GM18511 (cell line): ENCODE data around the gene ATAT1.
"Not testable (repeated sequence)": the region's sequence is repeated elsewhere in the genome, so short reads cannot be mapped to it uniquely, and the experiment has no call there.

Experiments
- ATAC-seq: cut with Tn5 transposase; IDR thresholded peaks from one replicate; pipeline ENCODE4 v1.9.1; 2021; ENCODE audit warnings: mild to moderate bottlenecking, moderate library complexity; ENCODE audit not compliant: unreplicated experiment

ATAT1 gene

DNA sequence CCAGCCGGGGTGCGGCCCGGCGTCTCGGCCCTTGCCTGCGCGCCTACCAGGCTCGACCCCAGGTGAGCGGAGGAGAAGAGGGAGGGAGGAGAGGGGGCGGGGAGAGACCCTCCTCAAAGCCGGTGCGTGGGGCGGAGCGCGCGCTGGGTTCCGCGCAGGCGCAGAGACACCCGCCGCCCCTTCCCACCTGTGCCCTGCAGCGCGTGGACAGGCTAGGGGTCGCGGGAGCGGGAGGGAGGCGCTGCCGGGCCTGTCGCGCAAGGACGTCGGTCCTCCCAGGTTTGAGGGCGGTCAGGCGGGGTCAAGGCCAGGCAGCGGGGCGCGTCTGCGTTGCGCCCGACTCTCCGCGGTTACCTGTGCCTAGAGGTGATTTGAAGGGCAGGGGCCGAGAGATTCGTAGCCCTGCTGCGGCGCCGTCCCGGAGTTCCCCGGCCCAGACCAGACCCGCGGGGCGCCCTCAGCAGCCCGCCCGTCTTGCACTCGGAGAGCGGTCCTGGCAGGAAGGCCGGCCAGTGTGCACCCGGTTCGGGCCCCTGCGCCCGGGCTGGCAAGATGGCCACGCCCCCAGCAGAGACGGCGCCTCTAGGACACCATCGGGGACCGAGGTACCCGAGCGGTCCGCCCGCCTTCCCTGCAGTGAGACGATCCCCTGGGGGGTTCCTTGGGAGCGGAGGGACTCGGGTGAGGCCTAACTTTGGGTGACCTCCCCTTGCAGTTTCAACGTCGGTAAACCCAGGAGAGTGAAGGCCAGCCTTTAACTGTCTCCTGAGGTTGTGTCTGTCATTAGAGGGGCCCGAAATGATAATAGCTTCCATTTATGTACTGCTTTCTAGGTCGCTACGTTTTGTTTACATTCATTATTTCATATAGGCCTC is 20.8 kb downstream of the ATAT1 start:
- ATAC-seq: peak; percentile 74

- no peak for ATAC-seq
Observed at GRCh38 chr6:30651143-30651542, 24.5 kb downstream of the ATAT1 start.

- no peak for ATAC-seq
Observed at GRCh38 chr6:30654798-30655742, 28.4 kb downstream of the ATAT1 start.

GRCh38 chr6:30655743-30656094 is 29.0 kb downstream of the ATAT1 start:
- no peak for ATAC-seq

- ATAC-seq: no peak
Observed at GRCh38 chr6:30656513-30656912, 29.8 kb downstream of the ATAT1 start.

DNA sequence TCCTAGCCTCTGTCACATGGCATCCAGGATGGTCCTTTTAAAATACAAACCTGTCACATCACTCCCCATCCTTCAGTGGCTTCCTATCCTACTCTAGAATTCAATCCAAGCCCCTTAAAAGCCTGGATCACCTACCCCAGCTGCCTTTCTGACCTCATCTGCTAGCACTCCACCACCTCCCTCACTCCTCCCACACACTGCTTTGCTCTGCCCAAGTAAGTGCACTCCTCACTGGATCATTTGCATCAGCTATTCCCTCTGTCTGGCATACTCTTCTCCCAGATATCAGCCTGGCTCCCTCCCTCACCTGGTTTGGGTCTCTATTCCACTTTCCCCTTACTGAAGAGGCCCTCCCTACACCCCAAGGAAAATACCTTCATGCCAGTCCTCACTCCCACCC is 30.8 kb downstream of the ATAT1 start:
- no peak for ATAC-seq

GRCh38 chr6:30657922-30658321 is 31.2 kb downstream of the ATAT1 start:
- ATAC-seq: not testable (repeated sequence)

DNA sequence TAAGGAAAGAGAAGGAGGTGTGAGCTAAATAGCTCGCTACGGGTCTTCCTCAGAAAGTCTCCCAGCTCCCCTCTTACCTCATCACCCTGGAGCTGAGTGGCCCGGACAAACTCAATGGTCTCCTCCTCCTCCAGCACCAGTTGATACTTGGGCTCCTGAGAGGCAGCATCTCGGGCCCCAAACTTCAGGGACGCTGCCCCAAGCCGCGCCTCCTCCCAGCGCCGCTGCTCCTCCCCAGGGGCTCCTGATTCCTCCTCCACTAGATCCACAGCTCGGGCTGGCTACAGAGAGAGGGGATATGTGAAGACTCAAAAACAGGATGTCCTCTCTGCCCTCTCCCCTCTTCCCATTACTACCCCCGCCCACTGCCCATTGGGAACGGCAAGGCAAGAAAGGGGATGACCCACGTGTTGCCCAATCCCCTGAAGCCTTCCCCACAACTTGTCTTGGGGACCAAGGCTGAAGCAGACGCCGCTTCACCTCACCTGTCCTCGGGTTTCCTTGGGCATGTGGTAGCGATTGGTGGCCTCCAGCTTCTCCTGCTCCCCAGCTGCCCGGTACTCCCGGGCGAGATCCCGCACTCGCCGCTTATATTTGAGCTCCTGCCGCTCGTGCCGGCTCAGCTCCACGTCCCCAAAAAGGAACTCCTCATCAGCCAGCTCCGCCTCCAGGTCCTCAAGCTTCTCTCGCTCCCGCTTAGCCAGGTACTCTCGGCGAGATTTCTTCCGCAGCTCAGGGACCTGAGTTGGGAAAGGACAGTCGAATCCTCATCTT is 38.5 kb downstream of the ATAT1 start:
- no peak for ATAC-seq

GRCh38 chr6:30666300-30666699 is 39.6 kb downstream of the ATAT1 start:
- ATAC-seq: not testable (repeated sequence)

DNA sequence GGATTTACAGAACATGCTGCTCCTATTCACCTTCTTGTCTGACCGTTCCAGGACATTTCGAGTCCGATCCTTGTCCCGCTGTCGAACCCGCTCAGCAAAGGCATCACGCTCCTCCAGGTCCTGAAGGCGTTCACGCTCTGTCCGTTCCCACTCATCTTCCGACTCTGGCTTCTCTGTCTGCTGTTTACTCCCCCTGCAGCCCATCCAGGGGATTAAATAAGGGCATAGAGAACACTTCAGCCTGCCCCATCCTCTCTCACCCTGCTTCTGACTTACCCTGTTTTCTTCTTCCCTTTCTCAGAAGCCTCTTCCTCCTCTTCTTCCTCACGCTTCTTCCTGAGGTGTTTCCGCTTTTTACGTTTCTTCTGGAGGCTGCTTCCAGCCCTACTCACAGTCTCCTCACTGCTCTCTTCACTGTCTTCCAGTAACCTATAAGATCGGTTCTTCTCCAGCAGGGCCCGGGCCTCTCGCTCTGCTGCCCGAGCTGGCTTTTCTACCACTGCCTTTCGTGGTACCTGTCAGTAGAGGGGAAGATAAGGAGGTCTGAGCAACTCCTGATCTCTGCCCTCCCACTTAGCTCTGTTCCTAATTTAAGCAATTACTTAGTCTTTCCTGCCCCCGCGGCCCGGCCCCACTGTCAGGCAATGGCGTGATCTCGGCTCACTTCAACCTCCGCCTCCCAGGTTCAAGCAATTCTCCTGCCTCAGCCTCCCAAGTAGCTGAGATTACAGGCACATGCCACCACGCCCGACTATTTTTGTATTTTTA is 44.3 kb downstream of the ATAT1 start:
- no peak for ATAC-seq

DNA sequence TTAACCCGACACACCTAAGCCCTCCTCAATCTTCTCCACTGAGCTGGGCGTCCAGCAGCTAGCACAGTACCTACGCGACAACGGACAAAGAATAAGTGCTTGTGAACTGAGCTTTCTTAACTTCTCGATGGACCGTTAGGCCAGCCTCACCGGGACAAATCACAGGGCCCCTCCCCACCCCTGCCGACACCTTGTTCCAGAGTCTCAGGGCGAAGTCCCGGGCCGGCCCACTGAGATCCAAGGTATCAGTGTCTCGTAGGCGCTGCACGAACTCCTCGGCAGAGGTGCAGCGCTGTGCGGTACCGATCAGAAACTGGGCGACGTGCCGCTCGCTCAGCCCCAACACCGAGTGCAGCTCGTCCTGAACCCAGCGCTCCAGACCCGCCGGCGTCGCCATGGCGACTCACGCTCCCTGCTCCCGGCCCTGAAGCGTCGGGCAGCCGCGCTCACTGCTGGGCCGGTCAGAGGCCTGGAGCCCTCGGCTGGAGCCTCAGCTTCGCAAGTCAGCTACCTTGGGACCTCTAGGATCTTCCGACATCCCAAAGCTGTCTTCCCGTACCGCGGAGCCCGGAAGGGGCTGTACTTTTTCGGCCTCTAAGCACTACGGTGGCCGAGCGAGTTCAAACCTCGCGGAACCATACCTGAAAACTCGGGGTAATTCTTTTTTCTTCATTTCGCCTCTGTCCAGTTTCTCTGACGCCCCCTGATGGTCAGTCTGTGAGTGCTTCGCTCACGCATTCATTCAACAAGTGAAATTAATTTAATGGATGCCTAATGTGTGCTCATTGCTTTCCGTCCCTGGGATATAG is 46.0 kb downstream of the ATAT1 start, which contains the start of gene DHX16:
Gene DHX16 (minus strand): TSS at position 562 of the 809 bp plus-strand sequence. CDS start 165 bp downstream, at position 397.
- peak; percentile 66 for ATAC-seq

GRCh38 chr6:30676660-30677285 is 50.1 kb downstream of the ATAT1 start:
- no peak for ATAC-seq

GRCh38 chr6:30678964-30679726 is 52.5 kb downstream of the ATAT1 start:
- ATAC-seq: no peak

- no peak for ATAC-seq
Observed at GRCh38 chr6:30679765-30680535, 53.3 kb downstream of the ATAT1 start.

DNA sequence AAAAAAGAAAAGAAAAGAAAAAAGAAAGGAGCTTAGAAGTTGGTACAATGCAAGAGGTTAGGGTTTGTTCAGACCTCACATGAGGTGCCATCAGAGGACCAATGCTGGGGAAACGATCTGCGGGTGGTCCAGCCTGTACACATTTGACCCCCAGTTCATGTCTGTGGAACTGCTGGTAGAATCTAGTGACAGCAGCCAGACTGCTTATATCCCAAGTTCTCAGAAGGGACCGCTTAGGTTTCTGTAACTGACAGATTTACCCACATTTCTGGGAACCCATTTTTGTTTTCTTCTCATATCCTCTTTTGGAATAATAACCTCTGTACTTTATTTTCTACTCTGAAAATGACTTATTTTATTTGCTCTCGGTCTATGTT is 55.1 kb downstream of the ATAT1 start:
- no peak for ATAC-seq

- ATAC-seq: peak; percentile 51
Observed at GRCh38 chr6:30682143-30683117, 55.8 kb downstream of the ATAT1 start.
